Psoas muscle (tissue), 8 donors: ENCODE measurements around the gene YIPF1. TPM values are rescaled to one million over a fixed set of nuclear protein-coding genes. Genes with fewer than 3 reads are reported as not detected.

Experiments used
- ATAC-seq, 4 donors: fragments of 200-7000 bp; cut with Tn5 transposase; one replicate each; pipeline ENCODE4 v1.9.1; 2020; ENCODE audit warnings: moderate library complexity in 3 of 4, mild to moderate bottlenecking in 2 of 4
- DNase-seq, 2 donors: peaks; one replicate each; pipeline ENCODE4 v3.0.0-alpha.2; 2020
- H3K27ac ChIP-seq: fragments of 200-600 bp; one replicate; pipeline ENCODE4 v1.8.0; 2022
- H3K27me3 ChIP-seq, 3 donors: fragments of 200-600 bp in 1 of 3; one replicate each; pipeline versions ENCODE4 v1.6.1 to v1.8.0; 2013 to 2022; ENCODE audit warnings: low read length in 2 of 3, mild to moderate bottlenecking in 2 of 3, moderate library complexity in 1 of 3; ENCODE audit not compliant: insufficient read depth in 3 of 3
- H3K36me3 ChIP-seq, 2 donors: fragments of 200-600 bp in 1 of 2; one replicate each; pipeline versions ENCODE4 v1.6.1 to v1.8.0; 2013 to 2022; ENCODE audit warnings: low read depth in 1 of 2, mild to moderate bottlenecking in 1 of 2, moderate library complexity in 1 of 2; ENCODE audit not compliant: insufficient read depth in 1 of 2
- H3K4me1 ChIP-seq: fragments of 200-600 bp; one replicate; pipeline ENCODE4 v1.8.0; 2022
- H3K4me3 ChIP-seq: fragments of 200-600 bp; one replicate; pipeline ENCODE4 v1.8.0; 2022; ENCODE audit warnings: mild to moderate bottlenecking
- H3K9me3 ChIP-seq: fragments of 200-600 bp; one replicate; pipeline ENCODE4 v1.8.0; 2022
- CTCF ChIP-seq: fragments of 200-600 bp; IDR thresholded peaks from one replicate; pipeline ENCODE4 v1.8.0; 2022; ENCODE audit warnings: antibody characterized with exemption
- WGBS, 3 donors: extraction: QIAGEN DNeasy Blood & Tissue Kit; methylation state at CpG; one replicate each; pipeline versions ENCODE4 v1.1.6 to v1.1.7; 2013; 5-methylcytosine and 5-hydroxymethylcytosine counted together
- intact Hi-C, 2 donors: fragments of 100-400 bp; cut with DNase I; formaldehyde crosslinking; loops; one replicate each; pipeline versions ENCODE4 v1.11.0 to v1.14.2; 2022
- polyA plus RNA-seq, 3 donors: library from polyadenylated mRNA; stranded (reverse); fragments of 200-250 nt; gene quantifications; one replicate each; pipeline ENCODE4 v1.2.3, GENCODE V29; 2013
- total RNA-seq, 4 donors: library from RNA; stranded (reverse); fragmentation: NEBNext Ultra II Directional in 2 of 4; extraction: Animal tissue kit (Norgen Biotek cat#: 25700) in 2 of 4; gene quantifications; one replicate each; pipeline versions ENCODE4 v1.2.1 to v1.2.4, GENCODE V29; 2021 to 2023
- donor health status: healthy with polysubstance abuse.
- donor health status: DM: no; HTN: no; CAD: no; lungs with moderate emphysema.
- donor health status: Bipolar disorder and iron deficiency.
- donor health status: healthy.
- donor health status: DM: yes; HTN: yes; CAD: no.
- donor health status: DM: no; HTN: no; CAD: no.
- donor health status: DM: no; HTN: no; CAD: no.
- donor health status: DM: yes; HTN: yes; CAD: no.

Gene YIPF1
- total and polyA plus RNA-seq, 7 donors, result 11.8 to 54.1 (median 23.1) TPM

DNA sequence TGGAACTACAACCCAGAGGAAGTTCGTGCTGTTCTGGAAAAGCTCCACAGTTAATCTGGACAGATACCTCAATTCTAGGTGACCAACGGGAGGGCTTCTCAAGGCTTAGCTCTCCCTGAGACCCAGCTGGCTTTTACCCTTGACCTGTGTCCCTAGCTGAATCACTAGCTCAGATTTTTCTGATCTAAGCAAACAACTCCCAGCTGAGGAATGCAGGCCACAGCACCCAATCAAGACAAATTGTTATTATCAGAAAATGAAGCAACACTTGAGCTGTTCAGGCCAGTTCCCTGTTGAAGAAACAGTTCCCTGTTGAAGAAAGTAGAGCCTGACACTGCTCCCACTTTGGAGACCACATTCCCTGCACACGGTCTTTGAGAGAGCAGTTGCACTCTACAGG lies 20.3 kb upstream of the YIPF1 start:
- no peaks in the 10 kb centered on the region for H3K9me3 ChIP-seq
- no peak overlapping the region for H3K27ac ChIP-seq
- no peak for TF ChIP-seq CTCF
- H3K4me3 ChIP-seq, result no peak overlapping the region
- intact Hi-C loops, result no loop called here
- DNase-seq (no peak), ATAC-seq (no peak)
- H3K4me1 ChIP-seq, result no peaks in the 10 kb centered on the region
- no peaks in the 10 kb centered on the region for H3K36me3 ChIP-seq
- H3K27me3 ChIP-seq, result no peaks in the 10 kb centered on the region
- 79 to 91% (median 84%) methylated on average over 3 of the region's 3 CpGs for WGBS, 3 donors

DNA sequence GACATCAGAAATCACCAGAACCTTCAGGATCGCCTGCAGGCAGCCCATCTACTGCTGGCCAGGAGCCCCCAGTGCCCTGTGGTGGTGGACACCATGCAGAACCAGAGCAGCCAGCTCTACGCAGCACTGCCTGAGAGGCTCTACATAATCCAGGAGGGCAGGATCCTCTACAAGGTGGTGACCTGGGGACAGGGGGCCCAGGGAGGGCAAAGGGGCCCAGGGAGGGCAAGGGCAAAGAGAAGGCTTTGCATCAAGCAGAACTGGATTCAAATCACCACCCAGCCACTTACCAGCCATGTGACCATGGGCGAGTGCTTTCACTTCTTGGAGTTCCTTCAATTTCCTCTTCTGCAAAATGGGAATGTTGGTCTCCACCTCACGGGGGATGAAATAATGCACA lies 16.5 kb upstream of the YIPF1 start:
- ATAC-seq (no peak), DNase-seq (no peak)
- H3K4me1 ChIP-seq, result no peaks in the 10 kb centered on the region
- H3K36me3 ChIP-seq, result no peaks in the 10 kb centered on the region
- no peak for TF ChIP-seq CTCF
- H3K4me3 ChIP-seq, result no peak overlapping the region
- no peak overlapping the region for H3K27ac ChIP-seq
- intact Hi-C loops, result no loop called here
- no peaks in the 10 kb centered on the region for H3K9me3 ChIP-seq
- no peaks in the 10 kb centered on the region for H3K27me3 ChIP-seq
- 92 to 97% (median 94%) methylated on average over 4 of the region's 4 CpGs for WGBS, 3 donors

- no peak for TF ChIP-seq CTCF
- no peaks in the 10 kb centered on the region for H3K36me3 ChIP-seq
- no peak overlapping the region for H3K4me3 ChIP-seq
- no peak for DNase-seq
- intact Hi-C loops, result no loop called here
- H3K27ac ChIP-seq, result no peak overlapping the region
- no peak for ATAC-seq
- H3K27me3 ChIP-seq, result no peaks in the 10 kb centered on the region
- no peaks in the 10 kb centered on the region for H3K9me3 ChIP-seq
- 96 to 98% (median 96%) methylated on average over 8 of the region's 8 CpGs for WGBS, 3 donors
- no peaks in the 10 kb centered on the region for H3K4me1 ChIP-seq
Observed at GRCh38 chr1:53905509-53905908, 15.9 kb upstream of the YIPF1 start.

GRCh38 chr1:53902235-53903138 lies 12.9 kb upstream of the YIPF1 start:
- DNase-seq, result no peak
- Histone ChIP-seq H3K9me3 (no peaks in the 10 kb centered on the region), H3K27ac (no peak overlapping the region), H3K36me3 (no peaks in the 10 kb centered on the region), H3K4me3 (no peak overlapping the region), H3K27me3 (no peaks in the 10 kb centered on the region), H3K4me1 (peaks cover 25% of the 10 kb centered on the region)
- intact Hi-C loops, result no loop called here
- no peak for TF ChIP-seq CTCF
- 83 to 84% (median 83%) methylated on average over 7 of the region's 7 CpGs for WGBS, 3 donors
- no peak for ATAC-seq
